GM12891 (cell line): ENCODE data around the gene ZBTB32.

ENCODE experiments used
- DNase-seq: peaks from one replicate; pipeline ENCODE4 v3.0.0; 2011; ENCODE audit warnings: low spot score; ENCODE audit not compliant: insufficient read length
- FAIRE-seq: peaks from 2 replicates; lab custom pipeline; 2011; peaks lifted over from hg19 to GRCh38; lab: Jason Lieb, UNC
- PAX5 ChIP-seq: IDR thresholded peaks from 2 replicates; pipeline ENCODE4 v1.6.1; 2011; ENCODE audit warnings: low read length, moderate library complexity, mild to moderate bottlenecking; ENCODE audit not compliant: insufficient read depth, severe bottlenecking
- POLR2A ChIP-seq: IDR thresholded peaks from 2 replicates; pipeline ENCODE4 v1.6.1; 2011; ENCODE audit warnings: low read depth, low read length, control low read depth
- POLR2AphosphoS5 ChIP-seq: IDR thresholded peaks from 2 replicates; pipeline ENCODE4 v1.6.1; 2011; ENCODE audit warnings: low read depth, low read length, control low read depth
- POU2F2 ChIP-seq: IDR thresholded peaks from 2 replicates; pipeline ENCODE4 v1.6.1; 2011; ENCODE audit warnings: low read depth, mild to moderate bottlenecking, control low read depth, low read length, moderate library complexity
- SPI1 ChIP-seq: IDR thresholded peaks from 2 replicates; pipeline ENCODE4 v1.6.1; 2011; ENCODE audit warnings: low read depth, low read length, control low read depth
- TAF1 ChIP-seq: IDR thresholded peaks from 2 replicates; pipeline ENCODE4 v1.6.1; 2011; ENCODE audit warnings: low read depth, low read length, control low read depth

Gene ZBTB32

DNA sequence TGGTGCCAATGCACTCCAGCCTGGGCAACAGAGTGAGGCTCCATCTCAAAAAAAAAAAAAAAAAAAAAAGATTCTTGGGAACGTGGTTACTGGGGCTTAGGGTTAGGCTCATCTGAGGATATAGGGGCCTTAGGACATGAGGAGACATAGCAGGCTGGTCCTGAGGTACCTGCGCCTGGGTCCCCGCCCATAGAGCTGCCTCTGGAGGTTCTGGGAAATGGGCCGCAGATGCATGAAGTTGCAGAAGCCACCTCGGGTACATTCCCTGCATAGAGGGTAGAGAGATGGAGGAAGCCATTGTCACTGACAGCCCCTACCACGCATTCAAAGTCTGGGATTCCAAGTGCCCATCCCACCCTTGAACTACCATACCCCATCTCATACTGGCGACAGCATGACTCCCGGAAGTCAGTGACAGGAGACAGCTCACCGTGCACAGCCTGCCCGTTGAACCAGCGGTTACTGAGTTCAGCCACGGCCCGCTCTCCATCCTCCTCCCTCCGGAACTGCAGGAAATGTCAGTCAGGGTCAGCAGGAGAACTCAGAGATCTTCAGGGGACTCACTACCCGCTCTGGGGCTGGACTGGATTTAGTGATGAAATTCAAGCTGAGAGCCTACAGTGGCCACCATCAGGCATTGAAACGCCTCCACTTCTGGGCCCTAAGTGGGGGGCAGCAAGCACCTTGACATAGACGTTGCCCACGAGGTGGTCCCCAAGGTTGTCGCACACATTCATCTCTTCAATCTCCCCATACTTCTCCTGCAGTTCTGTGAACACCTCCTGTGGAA is 39.5 kb downstream of the ZBTB32 start:
- TF ChIP-seq POU2F2 (no peak), TAF1 (no peak), POLR2A (no peak), SPI1 (no peak), PAX5 (no peak), POLR2AphosphoS5 (no peak)
- FAIRE-seq, result no peak
- no peak for DNase-seq

DNA sequence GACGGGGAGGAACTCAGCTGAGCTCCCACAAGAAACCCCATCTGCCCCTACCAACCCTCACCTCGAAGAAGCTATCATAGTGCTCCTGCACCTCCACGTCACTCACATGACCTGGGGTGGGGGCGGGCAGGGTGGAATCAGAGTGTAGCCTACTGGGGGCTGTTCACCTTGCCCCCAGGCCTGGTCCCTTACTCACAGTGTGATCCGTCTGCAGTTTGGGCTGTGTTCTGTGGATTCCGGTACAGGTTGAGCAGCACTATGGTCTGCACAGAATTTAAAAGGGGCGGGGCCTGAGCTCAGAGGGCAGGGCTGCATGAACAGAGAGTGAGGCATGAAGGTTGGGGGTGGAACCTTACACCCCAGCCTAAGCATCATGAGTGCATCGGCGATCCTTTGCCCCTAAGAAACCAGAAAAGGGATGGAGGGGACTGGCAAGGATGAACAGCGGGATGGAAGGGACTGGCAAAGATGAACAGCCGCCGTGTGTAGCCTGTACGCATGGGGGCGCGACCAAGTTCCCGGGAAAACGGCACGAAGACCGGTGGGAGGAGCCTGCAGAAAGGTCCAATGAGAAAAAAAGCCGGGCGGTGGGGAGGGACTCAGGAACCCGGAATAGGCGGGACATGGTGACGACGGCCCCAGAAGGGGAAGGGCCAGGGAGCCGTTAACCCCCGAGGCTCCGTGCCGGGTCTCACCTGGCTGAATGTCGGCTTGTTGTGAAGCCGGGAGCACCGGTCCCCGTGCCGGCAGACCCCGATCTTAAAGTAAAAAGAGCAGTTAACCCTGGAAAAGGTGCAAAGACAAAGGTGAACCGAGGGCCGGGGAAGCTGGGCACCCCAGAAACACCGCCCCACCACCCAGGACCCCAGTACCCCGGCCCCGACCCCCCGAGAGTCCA is 40.3 kb downstream of the ZBTB32 start:
- DNase-seq, result peak; percentile 66
- TF ChIP-seq POLR2AphosphoS5 (peak; percentile 87), PAX5 (no peak), TAF1 (peak; percentile 64; the same call in 1 of the 2 replicates), POLR2A (peak; percentile 75), POU2F2 (peak; percentile 63; the same call in 1 of the 2 replicates), SPI1 (peak; percentile 47; the same call in 1 of the 2 replicates)
- peak; percentile 87 for FAIRE-seq

DNA sequence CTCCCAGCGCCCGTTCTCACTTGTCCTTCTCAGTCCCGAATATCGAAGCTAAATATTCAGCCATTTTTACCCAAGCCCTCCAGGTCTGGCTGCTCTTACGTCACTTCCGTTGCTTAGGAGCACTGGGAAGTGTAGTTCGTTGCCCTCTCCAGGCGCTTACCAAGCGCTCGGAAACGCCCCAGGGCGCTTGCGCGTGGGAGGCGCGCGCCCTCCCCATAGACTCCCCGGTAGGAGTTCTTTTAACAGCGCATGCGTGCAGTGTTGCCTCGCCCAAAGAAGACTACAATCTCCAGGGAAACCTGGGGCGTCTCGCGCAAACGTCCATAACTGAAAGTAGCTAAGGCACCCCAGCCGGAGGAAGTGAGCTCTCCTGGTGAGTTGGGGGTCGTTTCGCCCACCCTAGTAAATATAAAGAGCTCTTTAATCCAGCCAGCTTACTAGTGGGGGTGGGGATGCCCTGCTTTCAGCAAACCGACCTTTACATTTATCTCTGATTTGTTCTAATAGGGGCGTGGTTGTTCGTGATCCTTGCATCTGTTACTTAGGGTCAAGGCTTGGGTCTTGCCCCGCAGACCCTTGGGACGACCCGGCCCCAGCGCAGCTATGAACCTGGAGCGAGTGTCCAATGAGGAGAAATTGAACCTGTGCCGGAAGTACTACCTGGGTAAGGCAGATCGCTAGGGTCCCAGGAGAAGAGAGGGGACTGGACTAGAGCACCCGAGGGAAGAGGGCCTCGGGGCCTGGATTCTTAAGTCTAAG is 41.1 kb downstream of the ZBTB32 start, which contains the start of the genes PSENEN and U2AF1L4:
Gene PSENEN, plus strand, starts transcription at position 324 of the 759 bp plus-strand sequence. Its CDS starts 280 bp downstream, at position 604.
Gene U2AF1L4, minus strand, starts transcription at position 91 of the 759 bp plus-strand sequence. Its CDS starts 27 bp downstream, at position 64.
- peak; percentile 94 for FAIRE-seq
- DNase-seq, result peak; percentile 74
- TF ChIP-seq PAX5, result no peak
- peak; percentile 2; the same call in 1 of the 2 replicates for TF ChIP-seq TAF1
- no peak; the same call in 1 of the 2 replicates for TF ChIP-seq POU2F2
- TF ChIP-seq POLR2A, result no peak; the same call in 1 of the 2 replicates
- peak; percentile 69 for TF ChIP-seq SPI1
- no peak; the same call in 1 of the 2 replicates for TF ChIP-seq POLR2AphosphoS5

DNA sequence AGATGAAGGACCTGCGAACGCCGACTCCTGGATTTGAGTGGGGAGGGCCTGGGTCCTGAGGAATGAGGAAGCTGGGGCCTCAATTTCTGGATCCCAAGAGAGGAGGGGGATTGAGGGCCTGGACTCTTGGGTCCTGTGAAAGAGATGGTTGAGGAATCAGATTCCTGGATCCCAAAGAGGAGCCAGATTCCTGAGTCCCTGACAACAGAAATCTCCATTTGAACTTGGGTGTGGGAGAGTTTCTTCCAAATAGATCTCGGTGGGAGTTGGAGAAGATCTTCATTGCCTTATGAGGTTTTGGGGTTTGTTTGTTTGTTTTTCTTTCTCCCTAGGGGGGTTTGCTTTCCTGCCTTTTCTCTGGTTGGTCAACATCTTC is 41.7 kb downstream of the ZBTB32 start:
- FAIRE-seq (no peak), DNase-seq (no peak)
- no peak for TF ChIP-seq SPI1
- TF ChIP-seq PAX5, result no peak
- no peak for TF ChIP-seq TAF1
- TF ChIP-seq POLR2AphosphoS5, result no peak
- TF ChIP-seq POLR2A, result no peak
- no peak for TF ChIP-seq POU2F2

DNA sequence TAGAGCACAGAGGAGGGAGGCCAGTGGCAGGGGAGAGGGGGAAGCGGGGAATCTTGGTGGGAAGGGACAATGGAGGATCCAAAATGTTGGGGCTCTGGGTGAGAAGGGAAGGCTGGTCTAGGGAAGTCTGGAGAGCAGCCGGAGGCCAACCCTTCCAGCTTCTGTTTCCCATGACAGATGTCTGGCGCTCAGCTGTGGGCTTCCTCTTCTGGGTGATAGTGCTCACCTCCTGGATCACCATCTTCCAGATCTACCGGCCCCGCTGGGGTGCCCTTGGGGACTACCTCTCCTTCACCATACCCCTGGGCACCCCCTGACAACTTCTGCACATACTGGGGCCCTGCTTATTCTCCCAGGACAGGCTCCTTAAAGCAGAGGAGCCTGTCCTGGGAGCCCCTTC is 42.2 kb downstream of the ZBTB32 start:
- no peak for FAIRE-seq
- no peak for TF ChIP-seq POLR2AphosphoS5
- no peak for DNase-seq

DNA sequence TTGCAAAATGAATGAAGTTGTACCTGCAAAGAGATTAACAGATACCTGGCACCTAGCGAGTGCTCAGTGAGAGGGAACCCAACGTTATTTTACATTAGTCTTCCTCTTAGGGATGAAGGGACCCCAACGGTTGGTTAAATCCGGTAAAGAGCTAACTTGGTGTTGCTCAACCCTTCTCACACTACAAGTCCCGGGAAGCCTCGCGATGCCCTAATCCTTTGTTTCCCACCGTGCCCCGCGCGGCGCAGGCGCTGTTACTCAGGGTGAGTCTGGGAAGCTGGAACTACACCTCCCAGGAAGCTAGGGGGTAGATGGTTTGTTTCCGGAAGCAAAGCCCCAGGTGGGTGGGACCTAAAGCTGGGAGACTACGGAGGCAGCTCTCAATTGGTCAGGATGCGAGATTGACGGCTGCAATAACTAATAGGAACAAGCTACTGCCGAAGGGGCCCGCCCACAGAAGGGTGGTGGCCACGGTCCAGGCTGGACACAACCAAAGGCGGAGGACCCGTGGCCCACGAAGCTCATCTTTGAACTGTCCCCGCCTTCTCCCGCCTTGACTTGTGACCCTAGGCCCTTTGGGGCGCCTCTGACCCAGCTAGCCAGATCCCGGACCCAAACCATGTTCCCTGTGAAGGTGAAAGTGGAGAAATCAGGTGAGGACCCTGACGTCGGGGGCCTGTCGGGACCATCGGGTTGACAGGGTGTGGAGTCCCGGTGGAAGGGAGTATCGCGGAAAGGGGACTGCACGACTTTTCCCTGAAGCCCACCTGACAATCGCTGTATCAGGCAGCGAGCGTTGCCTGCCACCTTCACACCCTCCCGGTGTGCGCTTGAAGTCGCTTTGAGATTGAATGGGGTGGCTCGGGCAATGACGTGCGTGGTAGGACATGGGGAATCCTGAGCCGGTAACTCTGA is 44.0 kb downstream of the ZBTB32 start, which contains the start of gene LIN37:
Gene LIN37, plus strand, starts transcription at position 471 of the 915 bp plus-strand sequence. Its CDS starts 149 bp downstream, at position 620.
- peak; percentile 98 for FAIRE-seq
- peak; percentile 84 for DNase-seq
- TF ChIP-seq POLR2AphosphoS5, result 0 out of 2 replicates have a peak, but pooled peaks have one; percentile 31
- TF ChIP-seq PAX5, result no peak
- no peak for TF ChIP-seq SPI1
- TF ChIP-seq TAF1, result no peak
- TF ChIP-seq POU2F2, result peak; percentile 55; the same call in 1 of the 2 replicates
- TF ChIP-seq POLR2A, result peak; percentile 26; the same call in 1 of the 2 replicates

DNA sequence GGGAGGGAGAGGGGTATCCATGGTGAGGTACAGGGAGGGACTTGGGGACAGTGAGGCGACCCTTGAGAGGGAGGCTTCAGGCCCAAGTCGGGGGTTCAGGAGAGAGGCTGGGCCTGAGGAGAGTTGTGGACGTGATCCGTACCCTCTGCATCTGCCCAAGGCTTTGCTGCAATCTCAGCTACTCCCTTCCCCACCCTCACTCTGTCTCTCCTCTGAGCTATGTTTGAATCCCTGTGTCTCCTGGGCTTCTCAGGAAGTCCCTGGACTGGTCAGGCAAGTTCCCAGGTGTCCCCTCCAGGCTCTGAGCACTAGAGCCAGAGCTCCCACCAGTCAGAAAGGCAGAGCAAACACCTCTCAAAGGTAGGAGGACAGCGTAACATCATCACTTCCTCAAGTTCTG is 45.8 kb downstream of the ZBTB32 start:
- FAIRE-seq, result no peak
- DNase-seq, result no peak
- TF ChIP-seq TAF1 (no peak), SPI1 (no peak), PAX5 (no peak), POLR2AphosphoS5 (no peak), POU2F2 (no peak), POLR2A (no peak)

DNA sequence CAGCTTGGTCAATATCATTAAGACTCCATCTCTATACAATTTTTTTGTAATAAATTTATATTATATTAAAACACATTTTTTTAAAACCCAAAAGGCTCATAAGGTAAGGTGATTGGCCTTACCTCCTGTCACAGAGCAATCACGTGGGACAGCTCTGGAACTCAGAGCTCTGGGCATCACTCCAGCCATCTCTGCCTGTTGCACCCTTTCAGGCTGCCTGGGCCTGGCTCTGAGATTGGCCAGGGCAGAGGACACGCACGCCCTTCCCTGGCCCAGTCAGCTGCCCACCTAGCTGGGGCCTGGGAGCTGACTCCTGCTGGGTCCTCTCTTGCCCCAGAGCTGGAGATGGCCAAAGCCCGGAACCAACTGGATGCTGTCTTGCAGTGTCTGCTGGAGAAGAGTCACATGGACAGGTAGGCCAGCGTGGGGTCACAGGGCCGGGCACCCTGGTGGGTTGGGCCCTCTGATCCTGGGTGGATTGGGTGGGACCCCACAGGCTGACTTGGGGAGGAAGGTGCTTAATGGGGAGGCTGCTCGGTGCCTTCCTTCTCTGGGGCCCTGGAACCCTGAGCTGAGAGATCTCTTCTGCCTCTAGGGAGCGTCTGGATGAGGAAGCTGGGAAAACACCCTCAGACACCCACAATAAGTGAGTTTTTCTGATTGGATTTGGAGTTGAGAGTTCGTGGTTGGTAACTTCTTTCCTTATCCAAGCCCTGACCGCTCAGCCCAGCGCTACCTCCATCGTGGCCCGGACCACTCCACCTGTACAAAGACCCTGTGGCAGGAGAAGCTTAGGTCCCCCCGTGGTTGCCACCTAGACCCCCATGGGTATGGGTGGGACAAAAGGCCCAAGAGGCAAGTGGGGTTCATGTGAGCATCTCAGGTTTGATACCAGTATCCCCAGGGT is 47.7 kb downstream of the ZBTB32 start:
- DNase-seq (no peak), FAIRE-seq (no peak)
- no peak for TF ChIP-seq POLR2AphosphoS5
- no peak for TF ChIP-seq TAF1
- TF ChIP-seq PAX5, result no peak
- no peak for TF ChIP-seq POLR2A
- no peak for TF ChIP-seq SPI1
